HG03159 (cell line): ENCODE data around the gene PROSER1.
"Not testable (repeated sequence)": the region's sequence is repeated elsewhere in the genome, so short reads cannot be mapped to it uniquely, and the experiment has no call there.

Source experiments
- ATAC-seq: cut with Tn5 transposase; IDR thresholded peaks from one replicate; pipeline ENCODE4 v1.9.1; 2021; ENCODE audit warnings: mild to moderate bottlenecking, moderate library complexity; ENCODE audit not compliant: unreplicated experiment

Gene PROSER1

DNA sequence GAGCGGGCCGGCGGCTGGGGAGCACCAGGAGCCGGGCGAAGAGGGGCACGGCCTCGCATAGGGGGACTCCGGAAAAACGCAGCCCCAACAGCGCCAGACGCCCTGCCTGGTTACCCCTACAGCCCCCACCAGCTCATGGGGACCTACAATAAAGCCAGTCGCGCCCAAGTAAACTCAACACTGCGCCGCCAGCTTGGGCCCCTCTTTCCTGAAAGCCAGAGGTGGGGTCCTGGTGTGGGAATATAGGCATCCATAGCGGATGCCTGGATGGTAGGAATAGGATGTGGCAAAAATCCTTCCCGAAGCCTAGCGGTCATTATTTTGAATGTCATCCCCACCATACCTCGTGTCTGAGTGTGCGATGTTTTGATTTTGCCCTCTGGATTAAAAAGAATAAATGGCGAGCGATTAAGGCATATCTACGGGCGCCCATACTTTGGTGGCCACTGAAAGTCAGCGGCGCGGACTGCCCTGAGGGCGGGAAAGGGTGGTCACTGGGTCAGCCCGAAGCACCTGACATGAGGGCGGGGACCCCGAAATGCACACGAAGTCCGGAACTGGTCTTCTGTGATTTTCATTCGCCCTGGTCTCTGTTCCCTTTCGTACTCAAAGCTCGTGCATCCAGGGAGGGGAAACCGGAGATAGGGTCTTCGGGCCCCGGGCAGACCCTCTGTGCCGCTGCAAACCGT, at the start of gene PROSER1, which contains the start of gene NHLRC3:
PROSER1 (minus strand) TSS at position 210 of the 689 bp plus-strand sequence. CDS start 847 bp downstream, outside the sequence.
NHLRC3 (plus strand) TSS at position 577 of the 689 bp plus-strand sequence. CDS start 184 bp downstream, outside the sequence.
- ATAC-seq: peak; percentile 73

DNA sequence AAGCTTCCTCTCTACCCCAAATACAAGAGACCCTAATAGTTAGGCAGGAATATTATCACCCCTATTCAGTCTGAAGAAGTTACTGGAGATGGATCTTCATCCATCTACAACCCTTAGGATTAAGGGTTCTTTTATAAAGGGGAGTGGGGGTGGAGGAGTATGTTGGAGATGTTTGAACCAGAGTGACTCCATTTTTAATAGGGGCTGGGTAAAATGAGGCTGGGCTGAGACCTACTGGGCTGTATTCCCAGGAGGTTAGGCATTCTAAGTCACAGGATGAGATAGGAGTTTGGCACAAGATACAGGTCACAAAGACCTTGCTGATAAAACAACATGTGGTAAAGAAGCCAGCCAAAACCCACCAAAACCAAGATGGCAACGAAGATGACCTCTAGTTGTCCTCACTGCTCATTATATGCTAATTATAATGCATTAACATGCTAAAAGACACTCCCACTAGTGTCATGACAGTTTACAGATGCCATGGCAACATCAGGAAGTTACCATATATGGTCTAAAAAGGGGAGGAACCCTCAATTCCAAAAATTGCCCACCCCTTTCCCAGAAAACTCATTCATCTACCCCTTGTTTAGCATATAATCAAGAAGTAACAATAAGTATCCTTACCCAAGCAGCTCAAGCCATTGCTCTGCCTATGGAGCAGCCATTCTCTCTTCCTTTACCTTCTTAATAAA, 48.5 kb upstream of the PROSER1 start:
- not testable (repeated sequence) for ATAC-seq

GRCh38 chr13:39073983-39074382, 36.1 kb upstream of the PROSER1 start:
- ATAC-seq: no peak

- ATAC-seq: no peak
Observed at GRCh38 chr13:39072842-39073241, 35.0 kb upstream of the PROSER1 start.

- ATAC-seq: no peak
Observed at GRCh38 chr13:39062004-39062403, 24.1 kb upstream of the PROSER1 start.

GRCh38 chr13:39058040-39058439, 20.2 kb upstream of the PROSER1 start:
- no peak for ATAC-seq

DNA sequence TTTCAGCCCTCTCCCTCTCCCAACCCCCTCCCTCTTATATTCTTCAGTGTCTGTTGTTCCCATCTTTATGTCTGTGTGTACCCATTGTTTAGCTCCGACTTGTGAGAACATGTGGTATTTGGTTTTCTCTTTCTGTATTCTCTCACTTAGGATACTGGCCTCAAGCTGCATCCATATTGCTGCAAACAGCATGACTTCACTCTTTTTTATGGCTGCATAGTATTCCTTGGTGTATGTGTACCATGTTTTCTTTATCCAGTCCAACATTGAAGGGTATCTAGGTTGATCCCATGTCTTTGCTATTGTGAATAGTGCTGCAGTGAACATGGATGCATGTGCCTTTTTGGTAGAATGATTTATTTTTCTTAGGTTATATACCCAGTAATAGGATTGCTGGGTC, 18.1 kb upstream of the PROSER1 start:
- ATAC-seq: no peak

DNA sequence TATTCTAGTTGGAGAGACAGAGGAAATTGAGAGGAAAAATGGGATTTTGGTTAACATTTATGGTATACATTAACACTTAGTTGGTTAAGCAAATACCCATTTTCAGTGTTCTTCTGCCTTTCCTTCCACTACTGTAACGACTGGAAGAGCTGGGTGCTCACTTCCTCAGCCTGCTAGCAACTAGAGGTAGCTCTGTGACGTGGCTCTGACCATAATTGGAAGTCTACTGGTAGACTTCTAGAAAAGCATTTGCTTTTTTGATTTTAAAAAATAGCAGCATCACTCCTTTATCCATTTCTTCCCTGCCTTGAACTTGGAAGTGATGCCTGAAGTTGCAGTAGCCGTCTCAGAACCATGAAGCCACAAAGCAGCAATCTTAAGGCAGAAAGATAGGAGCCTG, 16.2 kb upstream of the PROSER1 start:
- ATAC-seq: no peak

- ATAC-seq: no peak
Observed at GRCh38 chr13:39052944-39053343, 15.1 kb upstream of the PROSER1 start.

- no peak for ATAC-seq
Observed at GRCh38 chr13:39051157-39051556, 13.3 kb upstream of the PROSER1 start.

DNA sequence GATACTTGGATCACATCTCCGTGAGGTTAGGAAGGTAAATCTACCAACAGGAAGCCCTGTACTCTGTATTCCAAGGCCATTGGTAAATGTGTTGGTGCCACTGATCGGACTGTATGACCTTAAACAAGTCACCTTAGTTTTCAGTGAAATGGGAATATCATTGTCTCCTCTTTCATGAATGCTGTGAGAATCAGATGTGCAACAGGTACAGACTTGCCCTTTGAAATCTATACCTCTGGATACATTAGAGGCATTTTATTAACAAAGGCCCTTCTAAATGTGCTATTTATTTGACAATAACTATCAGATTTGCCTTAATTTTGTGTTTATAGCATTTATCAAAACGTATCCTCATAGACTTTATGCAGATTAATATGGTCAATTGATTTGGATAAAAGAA, 11.4 kb upstream of the PROSER1 start:
- ATAC-seq: no peak

DNA sequence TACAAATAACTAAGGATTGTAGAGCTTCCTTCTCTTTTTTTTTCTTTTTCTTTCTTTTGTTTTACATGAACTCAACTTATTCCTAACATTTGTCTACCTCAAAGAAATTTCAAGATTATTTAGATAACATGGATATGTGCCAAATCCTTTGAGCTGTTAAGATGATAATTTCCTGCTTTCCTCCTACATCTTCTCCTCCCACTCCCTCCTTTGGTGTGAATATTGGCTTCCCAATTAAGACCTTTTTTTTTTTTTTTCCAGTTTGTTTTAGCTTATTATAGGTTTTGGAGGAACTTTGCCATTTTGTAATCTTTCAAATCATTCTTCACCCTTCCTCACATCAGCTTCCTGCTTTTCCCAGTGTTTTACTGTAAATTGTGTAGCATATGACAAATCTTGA, 10.9 kb upstream of the PROSER1 start:
- no peak for ATAC-seq

DNA sequence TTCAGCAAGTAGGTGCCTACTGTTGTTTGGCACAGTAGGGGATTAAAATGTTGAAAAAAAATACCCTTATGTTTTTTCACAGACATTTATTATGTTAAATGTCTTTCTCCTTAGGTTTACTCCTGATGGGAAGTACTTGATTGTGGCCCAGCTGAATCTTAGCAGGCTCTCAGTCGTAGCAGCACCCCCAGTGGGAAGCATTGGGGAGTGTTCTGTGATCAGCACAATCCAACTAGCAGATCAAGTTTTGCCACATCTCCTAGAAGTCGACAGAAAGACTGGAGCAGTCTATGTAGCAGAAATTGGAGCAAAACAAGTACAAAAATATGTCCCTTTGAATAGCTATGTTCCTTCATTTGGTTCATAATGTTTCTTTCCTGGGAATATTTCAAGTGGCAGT, 9.7 kb upstream of the PROSER1 start:
- ATAC-seq: no peak

DNA sequence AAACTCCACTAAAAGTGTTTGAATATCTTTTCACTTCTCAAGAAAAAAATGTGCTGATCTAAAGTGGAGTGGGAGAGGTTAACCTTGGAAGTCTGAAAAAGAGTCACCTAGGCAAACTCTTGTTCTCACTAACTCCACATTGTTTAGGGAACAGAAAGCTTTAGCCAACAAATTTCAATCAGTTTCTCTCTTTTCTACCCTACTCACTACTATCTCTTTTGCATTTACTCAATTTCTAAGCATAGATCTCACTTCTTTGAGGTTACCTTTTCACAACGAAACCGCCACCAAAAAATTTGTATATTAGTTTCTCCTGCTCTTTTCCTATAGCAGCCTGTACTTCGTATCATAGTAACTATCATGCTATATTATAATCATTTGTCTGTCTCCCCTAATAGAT, 6.6 kb upstream of the PROSER1 start:
- peak; percentile 80 for ATAC-seq

DNA sequence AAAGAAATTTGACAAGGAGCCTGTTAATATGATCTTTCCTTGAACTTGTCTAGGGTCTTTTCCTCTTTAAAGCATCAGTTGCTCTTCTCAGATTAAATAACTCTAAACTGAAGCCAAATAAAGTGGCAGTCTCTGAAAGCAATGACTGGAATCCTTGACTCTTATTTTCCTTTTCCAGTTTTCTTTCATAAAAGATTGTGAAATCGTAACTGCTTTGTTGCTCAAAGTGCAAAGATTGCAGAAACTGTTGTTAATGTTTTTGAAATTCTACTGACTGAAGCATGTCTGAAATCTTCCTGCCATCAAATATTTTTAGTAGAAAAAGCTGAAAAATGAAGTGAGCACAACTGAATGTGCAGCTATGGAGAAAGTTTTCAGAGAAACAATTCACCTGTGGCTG, 2.3 kb upstream of the PROSER1 start:
- no peak for ATAC-seq

DNA sequence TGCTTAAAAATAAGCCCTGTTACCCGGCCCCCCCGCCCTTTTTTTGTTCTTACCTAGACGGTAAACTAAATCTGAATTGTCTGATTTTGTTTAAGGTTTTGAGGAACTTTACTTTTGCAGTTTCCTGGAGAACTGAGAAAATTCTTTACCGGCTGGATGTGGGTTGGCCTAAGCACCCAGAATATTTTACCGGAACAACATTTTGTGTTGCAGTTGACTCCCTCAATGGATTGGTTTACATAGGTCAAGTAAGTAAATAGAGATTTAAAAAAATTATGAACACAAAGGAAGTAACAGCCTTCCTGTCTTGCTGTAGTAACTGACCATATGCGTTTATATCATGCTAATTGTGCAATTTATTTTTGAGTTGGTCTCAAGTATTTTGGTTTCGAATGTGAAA, 1.2 kb upstream of the PROSER1 start:
- ATAC-seq: no peak

DNA sequence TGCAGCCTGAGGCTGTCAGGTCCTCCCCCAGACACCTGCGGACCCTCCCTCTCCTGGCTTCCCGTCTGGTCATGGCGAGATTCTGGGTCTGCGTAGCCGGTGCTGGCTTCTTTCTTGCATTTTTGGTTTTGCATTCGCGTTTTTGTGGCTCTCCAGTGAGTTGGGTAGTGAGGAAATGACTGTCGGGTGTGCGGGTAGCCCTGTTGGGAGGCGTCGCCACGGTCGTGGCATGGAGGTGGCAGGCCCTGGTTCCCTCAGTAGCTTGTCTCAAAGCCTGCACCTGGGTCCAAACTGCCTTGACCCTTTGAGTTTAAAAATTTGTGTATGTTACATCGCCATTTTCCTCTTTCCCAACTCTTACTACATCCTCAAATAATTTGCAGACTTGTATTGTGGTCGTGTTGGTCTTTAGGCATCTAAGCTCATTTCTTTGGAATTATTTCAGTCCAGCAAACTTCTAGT, 711 bp upstream of the PROSER1 start:
- peak; percentile 37 for ATAC-seq

DNA sequence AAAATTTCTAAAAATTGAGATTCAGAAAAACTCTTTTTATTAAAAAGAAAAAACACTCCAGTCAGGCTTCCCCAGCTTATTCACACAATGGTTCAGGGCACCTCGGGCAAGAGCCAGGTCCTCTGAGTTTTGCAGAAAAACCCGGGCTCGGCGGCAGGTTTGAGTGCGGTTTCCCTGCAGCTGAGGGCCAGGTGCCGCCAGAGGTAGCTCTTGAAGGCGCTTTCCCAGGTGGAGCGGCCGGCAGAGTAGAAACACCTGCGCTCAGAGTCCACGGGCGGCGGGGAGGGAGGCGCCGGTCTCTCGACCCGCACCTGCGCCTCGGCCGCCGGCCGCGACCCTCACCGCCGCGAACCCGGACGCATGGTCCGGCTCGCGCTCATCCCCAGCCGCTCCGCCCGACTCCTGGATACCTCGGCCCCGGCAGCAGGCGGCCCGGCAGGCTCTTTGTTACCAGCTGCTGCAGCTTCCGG, 444 bp downstream of the PROSER1 start:
- ATAC-seq: no peak

GRCh38 chr13:39036212-39036611, 1.7 kb downstream of the PROSER1 start:
- no peak for ATAC-seq

DNA sequence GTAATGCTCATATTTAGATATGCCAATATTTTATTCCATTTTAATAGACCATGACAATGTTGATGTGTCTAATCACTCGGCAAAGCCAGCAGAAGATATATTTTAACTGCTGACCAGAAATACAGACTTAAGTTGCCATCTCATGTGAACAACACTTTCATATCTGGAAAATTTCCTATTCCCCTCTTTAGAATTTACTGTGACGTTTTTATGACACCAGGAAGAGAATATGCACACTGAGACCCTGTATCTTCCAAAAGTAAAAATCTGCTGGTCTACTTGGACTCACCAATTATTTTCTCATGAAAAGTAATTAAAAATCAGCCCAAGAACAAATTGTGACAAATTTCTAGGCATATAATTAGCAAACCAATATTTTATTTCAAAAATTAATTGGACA, 2.1 kb downstream of the PROSER1 start:
- ATAC-seq: no peak

DNA sequence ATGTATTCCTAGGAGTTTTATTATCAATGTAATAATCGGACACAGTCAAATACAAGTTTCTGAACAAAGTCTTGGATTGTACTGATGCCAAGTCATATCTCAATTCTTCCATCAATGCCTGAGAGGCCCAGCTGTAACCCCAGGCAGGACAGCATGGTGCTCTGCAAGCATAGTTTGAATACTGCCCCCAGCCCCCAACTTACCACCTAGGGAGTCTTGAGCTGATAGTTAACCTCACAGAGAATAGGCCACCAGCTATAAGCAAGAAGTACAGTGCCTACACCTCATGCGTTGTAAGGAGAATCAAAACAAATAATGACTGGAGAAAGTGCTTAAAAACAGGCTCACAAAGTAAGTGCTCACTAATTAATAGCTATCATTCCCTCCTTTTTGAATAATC, 2.7 kb downstream of the PROSER1 start:
- no peak for ATAC-seq

DNA sequence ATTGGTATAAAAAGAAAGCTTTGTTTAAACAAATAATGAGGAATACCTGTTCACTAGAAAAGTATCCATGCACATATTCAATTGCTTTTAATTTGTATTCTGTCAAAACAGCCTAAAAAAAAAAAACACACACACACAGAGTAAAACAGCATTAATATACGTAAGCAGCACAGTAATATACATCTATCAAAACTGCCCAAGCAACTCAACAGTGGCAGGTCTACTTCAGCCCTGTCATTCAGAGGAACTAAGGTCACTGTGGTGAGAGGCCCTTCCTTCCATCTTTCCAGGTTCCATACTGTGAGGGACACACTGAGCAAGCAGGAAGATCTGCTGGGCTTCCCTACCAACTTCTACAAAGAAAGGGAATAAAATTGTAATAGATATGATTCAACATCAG, 3.8 kb downstream of the PROSER1 start:
- ATAC-seq: no peak
